Measurements from ENCODE around the gene ITGAV. TPM values are rescaled to one million over a fixed set of nuclear protein-coding genes. Genes with fewer than 3 reads are reported as not detected.

Gene ITGAV
- total and polyA plus RNA-seq, 4 donors: 27.9 to 146 (median 88.9) TPM

DNA sequence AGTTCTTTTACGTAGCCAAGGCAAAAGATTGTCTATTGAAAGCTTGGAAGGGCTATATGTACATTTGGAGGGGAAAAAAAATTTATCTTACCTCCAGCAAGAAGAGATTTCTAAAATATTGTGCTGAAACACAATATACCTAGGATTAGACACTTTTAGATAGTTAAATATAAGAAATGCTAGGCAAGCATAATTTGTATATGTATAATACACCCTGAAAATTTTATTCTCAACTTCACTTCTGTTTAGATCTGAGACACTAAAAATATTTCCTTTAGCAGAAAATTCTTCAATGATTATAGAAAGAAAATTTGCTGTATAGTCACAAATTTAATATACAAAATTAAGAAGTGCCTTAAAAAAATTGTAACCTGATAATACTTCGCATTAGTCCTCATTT lies 42.6 kb downstream of the ITGAV start:
- H3K9me3 ChIP-seq (ENCODE audit: control insufficient read depth, low read length): no peaks in the 10 kb centered on the region
- ATAC-seq (ENCODE audit: low FRiP score): no peak
- H3K4me3 ChIP-seq (ENCODE audit: low read length in 2 of 2): no peak overlapping the region
- H3K27ac ChIP-seq (ENCODE audit: low read depth in 1 of 2, low read length in 2 of 2): no peak overlapping the region
- no peak for DNase-seq
- no peaks in the 10 kb centered on the region for H3K4me1 ChIP-seq (ENCODE audit: control insufficient read depth in 1 of 2, insufficient read depth in 2 of 2, low read length in 2 of 2)
- intact Hi-C loops (cut with DNase I): no loop called here
- no peaks in the 10 kb centered on the region for H3K27me3 ChIP-seq (ENCODE audit: control insufficient read depth in 1 of 2, insufficient read depth in 2 of 2, low read length in 1 of 2)
- peaks cover 0 to 3% of the 10 kb centered on the region in 2 donors for H3K36me3 ChIP-seq (ENCODE audit: control insufficient read depth in 1 of 2, insufficient read depth in 2 of 2, low read length in 1 of 2)
- 91% methylated on average over 2 of the region's 2 CpGs for WGBS, 2 donors

DNA sequence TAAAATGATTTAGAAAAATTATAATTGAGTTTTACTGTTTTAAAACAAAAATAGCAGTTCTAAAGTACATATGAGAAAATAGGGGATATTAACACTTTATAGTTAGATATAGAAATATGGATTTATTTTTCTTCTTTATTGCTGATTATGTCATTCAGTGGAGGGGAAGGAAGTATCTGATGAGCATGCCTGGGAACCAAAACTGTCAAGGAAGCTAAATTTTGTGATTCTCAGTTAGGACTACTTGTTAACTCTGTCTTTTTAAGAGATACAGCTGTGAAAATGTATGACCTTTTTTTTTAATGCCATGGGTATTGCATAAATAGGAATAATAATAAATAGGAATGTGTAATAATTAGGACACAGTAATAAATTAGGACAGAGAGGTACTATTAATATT lies 44.8 kb downstream of the ITGAV start:
- ATAC-seq (ENCODE audit: low FRiP score) (no peak), DNase-seq (no peak)
- Histone ChIP-seq H3K9me3 (ENCODE audit: control insufficient read depth, low read length) (no peaks in the 10 kb centered on the region), H3K27me3 (ENCODE audit: control insufficient read depth in 1 of 2, insufficient read depth in 2 of 2, low read length in 1 of 2) (no peaks in the 10 kb centered on the region), H3K36me3 (ENCODE audit: control insufficient read depth in 1 of 2, insufficient read depth in 2 of 2, low read length in 1 of 2) (peaks cover 0 to 3% of the 10 kb centered on the region in 2 donors), H3K4me1 (ENCODE audit: control insufficient read depth in 1 of 2, insufficient read depth in 2 of 2, low read length in 2 of 2) (no peaks in the 10 kb centered on the region), H3K4me3 (ENCODE audit: low read length in 2 of 2) (no peak overlapping the region), H3K27ac (ENCODE audit: low read depth in 1 of 2, low read length in 2 of 2) (no peak overlapping the region)
- intact Hi-C loops (cut with DNase I): no loop called here

DNA sequence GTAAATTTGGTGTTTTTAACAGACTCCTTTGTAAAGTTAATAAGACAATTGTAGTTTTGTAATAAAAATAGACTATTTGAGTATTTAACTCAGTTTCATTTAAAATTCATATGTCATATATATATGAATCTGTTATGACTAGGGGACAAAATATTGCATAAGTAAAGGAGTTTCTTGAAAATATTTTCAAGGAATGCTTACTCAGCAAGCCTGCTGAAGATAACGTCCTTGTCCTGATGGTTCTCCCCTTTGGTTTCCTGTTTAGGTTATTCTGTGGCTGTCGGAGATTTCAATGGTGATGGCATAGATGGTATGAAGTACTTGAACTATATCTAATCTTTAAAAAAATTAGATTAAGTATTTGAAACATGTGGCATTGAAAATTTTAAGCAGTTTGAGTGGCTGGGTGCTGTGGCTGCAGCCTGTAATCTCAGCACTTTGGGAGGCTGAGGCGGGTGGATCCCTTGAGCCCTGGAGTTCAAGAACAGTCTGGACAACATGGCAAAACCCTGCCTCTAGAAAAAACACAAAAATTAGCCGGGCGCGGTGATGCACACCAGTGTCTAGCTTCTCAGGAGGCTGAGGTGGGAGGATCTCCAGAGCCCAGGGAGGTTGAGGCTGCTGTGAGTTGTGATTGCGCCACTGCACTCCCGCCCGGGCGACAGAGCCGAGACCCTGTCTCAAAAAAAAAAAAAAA lies 47.1 kb downstream of the ITGAV start:
- no peaks in the 10 kb centered on the region for H3K27me3 ChIP-seq (ENCODE audit: control insufficient read depth in 1 of 2, insufficient read depth in 2 of 2, low read length in 1 of 2)
- H3K27ac ChIP-seq (ENCODE audit: low read depth in 1 of 2, low read length in 2 of 2): no peak overlapping the region
- intact Hi-C loops (cut with DNase I): no loop called here
- H3K4me3 ChIP-seq (ENCODE audit: low read length in 2 of 2): no peak overlapping the region
- peaks cover 2 to 3% of the 10 kb centered on the region in 2 donors for H3K36me3 ChIP-seq (ENCODE audit: control insufficient read depth in 1 of 2, insufficient read depth in 2 of 2, low read length in 1 of 2)
- ATAC-seq (ENCODE audit: low FRiP score) (no peak), DNase-seq (no peak)
- H3K9me3 ChIP-seq (ENCODE audit: control insufficient read depth, low read length): no peaks in the 10 kb centered on the region
- no peaks in the 10 kb centered on the region for H3K4me1 ChIP-seq (ENCODE audit: control insufficient read depth in 1 of 2, insufficient read depth in 2 of 2, low read length in 2 of 2)
- WGBS, 2 donors: 87 to 92% methylated on average over 10 to 11 of the region's 11 CpGs

DNA sequence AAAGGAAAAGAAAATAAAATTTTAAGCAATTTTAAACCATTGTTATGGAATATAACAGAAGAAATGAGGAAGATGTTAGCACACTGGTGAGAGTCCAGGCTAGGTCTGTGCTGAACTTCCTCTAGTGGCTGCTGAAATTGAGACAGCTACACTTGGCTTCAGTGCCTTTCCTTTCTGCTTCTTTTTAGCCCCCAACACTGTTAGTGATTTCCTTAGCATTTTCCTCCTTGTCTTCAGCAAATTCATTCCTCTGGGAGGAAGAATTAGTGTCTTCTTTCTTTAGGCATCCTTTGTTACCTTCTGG lies 47.6 kb downstream of the ITGAV start:
- no peak for ATAC-seq (ENCODE audit: low FRiP score)
- no peaks in the 10 kb centered on the region for H3K4me1 ChIP-seq (ENCODE audit: control insufficient read depth in 1 of 2, insufficient read depth in 2 of 2, low read length in 2 of 2)
- no peaks in the 10 kb centered on the region for H3K9me3 ChIP-seq (ENCODE audit: control insufficient read depth, low read length)
- no peak for DNase-seq
- H3K27me3 ChIP-seq (ENCODE audit: control insufficient read depth in 1 of 2, insufficient read depth in 2 of 2, low read length in 1 of 2): no peaks in the 10 kb centered on the region
- peaks cover 2 to 3% of the 10 kb centered on the region in 2 donors for H3K36me3 ChIP-seq (ENCODE audit: control insufficient read depth in 1 of 2, insufficient read depth in 2 of 2, low read length in 1 of 2)
- H3K27ac ChIP-seq (ENCODE audit: low read depth in 1 of 2, low read length in 2 of 2): no peak overlapping the region
- intact Hi-C loops (cut with DNase I): no loop called here
- H3K4me3 ChIP-seq (ENCODE audit: low read length in 2 of 2): no peak overlapping the region

DNA sequence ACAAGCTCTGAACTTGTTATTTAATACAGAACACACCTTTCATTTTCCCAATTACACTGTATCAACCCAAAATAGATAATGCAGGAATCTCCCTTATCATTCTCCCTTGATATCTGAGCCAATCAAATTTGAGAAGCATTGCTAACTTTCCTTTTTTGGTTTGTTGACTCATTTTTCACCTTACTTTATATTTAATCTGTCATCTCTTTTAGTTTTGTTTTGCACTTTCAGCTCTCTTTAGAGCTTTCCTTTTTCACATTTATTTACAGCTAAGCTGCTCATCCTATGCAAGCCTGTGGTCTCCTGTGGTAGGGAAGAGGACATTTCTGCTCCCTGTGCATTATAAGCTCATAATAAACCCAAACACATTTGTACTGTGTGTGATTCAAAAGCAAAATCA lies 50.1 kb downstream of the ITGAV start:
- Histone ChIP-seq H3K36me3 (ENCODE audit: control insufficient read depth in 1 of 2, insufficient read depth in 2 of 2, low read length in 1 of 2) (peaks cover 5 to 8% of the 10 kb centered on the region in 2 donors), H3K27me3 (ENCODE audit: control insufficient read depth in 1 of 2, insufficient read depth in 2 of 2, low read length in 1 of 2) (no peaks in the 10 kb centered on the region), H3K4me3 (ENCODE audit: low read length in 2 of 2) (no peak overlapping the region), H3K27ac (ENCODE audit: low read depth in 1 of 2, low read length in 2 of 2) (no peak overlapping the region), H3K9me3 (ENCODE audit: control insufficient read depth, low read length) (no peaks in the 10 kb centered on the region), H3K4me1 (ENCODE audit: control insufficient read depth in 1 of 2, insufficient read depth in 2 of 2, low read length in 2 of 2) (no peaks in the 10 kb centered on the region)
- DNase-seq (no peak), ATAC-seq (ENCODE audit: low FRiP score) (no peak)
- intact Hi-C loops (cut with DNase I): loop anchor here in 1 of 2 donors (2.0 to 10.0 kb wide), 2 partner anchors 45 to 135 kb away; partner anchors contain the start of gene ITGAV

DNA sequence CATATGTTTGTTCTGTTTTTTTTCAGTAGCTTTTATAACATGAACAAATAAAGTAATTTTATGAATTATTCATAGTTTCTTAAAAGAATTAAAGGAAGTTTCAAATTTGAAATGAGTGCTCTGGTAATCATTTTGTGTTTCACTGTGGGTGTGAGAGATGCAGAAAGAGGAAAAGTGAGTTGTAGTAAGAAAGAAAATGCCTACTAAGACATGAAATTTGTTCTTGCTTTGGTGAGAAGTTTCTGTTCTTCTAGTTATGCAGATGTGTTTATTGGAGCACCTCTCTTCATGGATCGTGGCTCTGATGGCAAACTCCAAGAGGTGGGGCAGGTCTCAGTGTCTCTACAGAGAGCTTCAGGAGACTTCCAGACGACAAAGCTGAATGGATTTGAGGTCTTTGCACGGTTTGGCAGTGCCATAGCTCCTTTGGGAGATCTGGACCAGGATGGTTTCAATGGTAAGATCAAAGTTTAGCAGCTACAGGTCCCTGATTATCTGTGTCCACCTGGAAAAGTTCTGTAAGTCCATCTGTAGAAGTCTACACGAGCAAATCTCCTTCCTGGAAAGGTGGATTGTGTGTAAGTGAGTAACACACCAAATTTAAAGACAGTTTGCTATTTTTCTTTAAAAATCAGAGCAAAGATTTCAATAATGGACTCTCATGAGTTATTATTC lies 51.4 kb downstream of the ITGAV start:
- Histone ChIP-seq H3K4me1 (ENCODE audit: control insufficient read depth in 1 of 2, insufficient read depth in 2 of 2, low read length in 2 of 2) (no peaks in the 10 kb centered on the region), H3K27ac (ENCODE audit: low read depth in 1 of 2, low read length in 2 of 2) (no peak overlapping the region), H3K4me3 (ENCODE audit: low read length in 2 of 2) (no peak overlapping the region), H3K9me3 (ENCODE audit: control insufficient read depth, low read length) (no peaks in the 10 kb centered on the region), H3K36me3 (ENCODE audit: control insufficient read depth in 1 of 2, insufficient read depth in 2 of 2, low read length in 1 of 2) (peaks cover 4 to 5% of the 10 kb centered on the region in 2 donors), H3K27me3 (ENCODE audit: control insufficient read depth in 1 of 2, insufficient read depth in 2 of 2, low read length in 1 of 2) (no peaks in the 10 kb centered on the region)
- intact Hi-C loops (cut with DNase I): loop anchor here in 1 of 2 donors (2.0 to 10.0 kb wide), 2 partner anchors 46 to 136 kb away; partner anchors contain the start of gene ITGAV
- 54 to 55% methylated on average over 4 of the region's 4 CpGs for WGBS, 2 donors
- DNase-seq (no peak), ATAC-seq (ENCODE audit: low FRiP score) (no peak)

DNA sequence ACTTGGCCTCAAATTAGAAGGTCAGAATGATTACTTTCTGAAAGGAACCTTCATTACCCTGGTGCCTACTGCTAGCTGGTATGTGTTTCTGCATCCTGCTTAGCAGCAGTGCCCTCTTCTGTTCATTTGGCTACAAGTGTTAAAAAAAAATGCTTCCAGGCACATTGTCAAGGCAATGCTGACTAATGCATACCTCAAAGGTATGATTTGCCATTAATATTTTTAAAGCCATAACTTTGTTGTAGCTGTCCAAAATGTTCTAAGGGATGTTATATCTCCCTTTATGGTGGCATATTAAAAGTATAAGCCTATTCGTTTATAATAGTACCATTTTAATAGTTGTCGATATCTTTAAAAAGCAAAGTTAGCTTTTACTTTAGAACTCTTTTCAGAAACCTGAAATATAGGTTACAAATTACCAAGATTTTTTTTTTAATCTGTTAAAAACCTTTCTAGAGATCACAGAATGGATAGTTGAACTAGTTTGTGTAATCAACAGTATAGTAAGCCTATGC lies 52.0 kb downstream of the ITGAV start:
- ATAC-seq (ENCODE audit: low FRiP score) (peak; percentile 83), DNase-seq (no peak)
- peaks cover 4 to 6% of the 10 kb centered on the region in 2 donors for H3K36me3 ChIP-seq (ENCODE audit: control insufficient read depth in 1 of 2, insufficient read depth in 2 of 2, low read length in 1 of 2)
- no peaks in the 10 kb centered on the region for H3K4me1 ChIP-seq (ENCODE audit: control insufficient read depth in 1 of 2, insufficient read depth in 2 of 2, low read length in 2 of 2)
- H3K27ac ChIP-seq (ENCODE audit: low read depth in 1 of 2, low read length in 2 of 2): no peak overlapping the region
- H3K4me3 ChIP-seq (ENCODE audit: low read length in 2 of 2): no peak overlapping the region
- WGBS, 2 donors: 61 to 66% methylated on average over 2 of the region's 2 CpGs
- intact Hi-C loops (cut with DNase I): loop anchor here (2.0 to 10.0 kb wide), 3 partner anchors 47 to 139 kb away; partner anchors contain the start of gene ITGAV (in 1 of the 2)
- no peaks in the 10 kb centered on the region for H3K27me3 ChIP-seq (ENCODE audit: control insufficient read depth in 1 of 2, insufficient read depth in 2 of 2, low read length in 1 of 2)
- H3K9me3 ChIP-seq (ENCODE audit: control insufficient read depth, low read length): no peaks in the 10 kb centered on the region

DNA sequence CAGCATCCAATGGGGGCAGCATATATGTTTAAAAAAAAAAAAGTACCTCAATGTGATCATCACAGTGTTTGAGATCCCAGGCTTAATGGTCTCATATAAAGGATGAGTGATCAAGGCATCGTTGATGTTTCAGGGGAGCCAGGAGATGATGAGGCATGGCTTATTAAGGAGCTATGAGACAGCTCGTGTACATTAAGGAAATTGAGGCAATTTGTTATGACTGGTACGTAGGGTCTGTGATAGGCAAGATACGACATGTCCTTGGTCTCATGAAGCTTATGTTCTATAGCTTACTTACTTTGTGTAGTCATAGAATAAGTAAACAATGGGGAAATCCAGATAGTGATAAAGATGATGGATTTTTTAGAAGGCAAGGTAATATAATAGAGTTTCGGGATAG lies 54.9 kb downstream of the ITGAV start:
- Histone ChIP-seq H3K9me3 (ENCODE audit: control insufficient read depth, low read length) (no peaks in the 10 kb centered on the region), H3K27ac (ENCODE audit: low read depth in 1 of 2, low read length in 2 of 2) (no peak overlapping the region), H3K4me3 (ENCODE audit: low read length in 2 of 2) (no peak overlapping the region), H3K27me3 (ENCODE audit: control insufficient read depth in 1 of 2, insufficient read depth in 2 of 2, low read length in 1 of 2) (no peaks in the 10 kb centered on the region), H3K4me1 (ENCODE audit: control insufficient read depth in 1 of 2, insufficient read depth in 2 of 2, low read length in 2 of 2) (no peaks in the 10 kb centered on the region), H3K36me3 (ENCODE audit: control insufficient read depth in 1 of 2, insufficient read depth in 2 of 2, low read length in 1 of 2) (peaks cover 4 to 6% of the 10 kb centered on the region in 2 donors)
- ATAC-seq (ENCODE audit: low FRiP score) (no peak), DNase-seq (no peak)
- 90 to 93% methylated on average over 5 of the region's 5 CpGs for WGBS, 2 donors
- intact Hi-C loops (cut with DNase I): loop anchor here in 1 of 2 donors (10.0 kb wide), 1 partner anchor 50 kb away; the partner anchor contains the start of gene ITGAV

DNA sequence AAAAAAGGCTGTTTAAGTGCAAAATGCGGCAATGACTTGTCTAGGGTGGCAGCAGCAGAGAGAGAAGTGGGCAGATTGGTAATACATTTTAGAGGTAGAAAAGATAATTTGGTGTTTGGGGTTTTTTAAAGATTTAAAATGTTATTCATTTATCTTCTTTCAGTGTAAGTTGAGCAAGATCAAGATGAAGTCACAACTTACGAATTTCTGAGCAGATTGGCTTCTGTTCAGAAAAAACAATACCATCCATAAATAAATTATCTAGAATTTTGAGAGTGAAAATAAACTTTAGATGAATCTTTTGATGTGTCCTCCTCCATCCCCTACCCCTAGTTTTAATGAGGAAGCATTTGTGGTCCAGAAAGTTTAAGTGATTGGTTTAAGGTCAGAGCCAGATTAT lies 56.1 kb downstream of the ITGAV start:
- no peak overlapping the region for H3K27ac ChIP-seq (ENCODE audit: low read depth in 1 of 2, low read length in 2 of 2)
- peaks cover 4 to 6% of the 10 kb centered on the region in 2 donors for H3K36me3 ChIP-seq (ENCODE audit: control insufficient read depth in 1 of 2, insufficient read depth in 2 of 2, low read length in 1 of 2)
- ATAC-seq (ENCODE audit: low FRiP score) (no peak), DNase-seq (no peak)
- no peaks in the 10 kb centered on the region for H3K9me3 ChIP-seq (ENCODE audit: control insufficient read depth, low read length)
- H3K4me1 ChIP-seq (ENCODE audit: control insufficient read depth in 1 of 2, insufficient read depth in 2 of 2, low read length in 2 of 2): no peaks in the 10 kb centered on the region
- no peaks in the 10 kb centered on the region for H3K27me3 ChIP-seq (ENCODE audit: control insufficient read depth in 1 of 2, insufficient read depth in 2 of 2, low read length in 1 of 2)
- H3K4me3 ChIP-seq (ENCODE audit: low read length in 2 of 2): no peak overlapping the region
- WGBS, 2 donors: 50 to 57% methylated on average over 2 of the region's 2 CpGs
- intact Hi-C loops (cut with DNase I): loop anchor here in 1 of 2 donors (10.0 kb wide), 1 partner anchor 51 kb away; the partner anchor contains the start of gene ITGAV

Data from aorta (tissue), 5 donors.